Prostate gland (tissue), 2 donors: ENCODE results near the gene SYNE1. TPM values are rescaled to one million over a fixed set of nuclear protein-coding genes. Genes with fewer than 3 reads are reported as not detected.
A peak's percentile ranks its signal among the peaks of the same experiment; 100 is the strongest.

Source experiments
- DNase-seq: peaks from one replicate; pipeline ENCODE4 v3.0.0-alpha.2; 2019; ENCODE audit warnings: low spot score
- H3K27ac ChIP-seq, 2 donors: fragments of 200-600 bp; sonication (generic); 2 replicates each; pipeline ENCODE4 v1.5.1; 2017 to 2019
- H3K27me3 ChIP-seq: fragments of 200-600 bp; sonication (generic); replicated peaks from 2 replicates; pipeline ENCODE4 v1.5.1; 2019; ENCODE audit not compliant: insufficient read depth
- H3K36me3 ChIP-seq, 2 donors: fragments of 200-600 bp; sonication (generic); 1 replicate in 1 of 2; 2 replicates in 1 of 2; pipeline versions ENCODE4 v1.5.1 to v1.8.1; 2017 to 2019
- H3K4me1 ChIP-seq: fragments of 200-600 bp; sonication (generic); replicated peaks from 2 replicates; pipeline ENCODE4 v1.5.1; 2019
- H3K4me3 ChIP-seq, 2 donors: fragments of 200-600 bp; sonication (generic); 2 replicates each; pipeline ENCODE4 v1.5.1; 2017 to 2019
- H3K9me3 ChIP-seq: fragments of 200-600 bp; sonication (generic); 2 replicates; pipeline ENCODE4 v1.5.1; 2017
- CTCF ChIP-seq, 4 experiments: fragments of 200-600 bp in 2 of 4; fragments of 450-650 bp in 2 of 4; sonication (generic) in 2 of 4; IDR thresholded peaks; 1 replicate in 3 of 4; 2 replicates in 1 of 4; pipeline ENCODE4 v1.5.1; 2016 to 2019; ENCODE audit warnings: antibody characterized with exemption in 4 of 4, mild to moderate bottlenecking in 2 of 4, moderate library complexity in 2 of 4
- POLR2A ChIP-seq: fragments of 450-650 bp; IDR thresholded peaks from one replicate; pipeline ENCODE4 v1.6.1; 2016; ENCODE audit warnings: antibody characterized with exemption, mild to moderate bottlenecking
- POLR2AphosphoS5 ChIP-seq: sonication (generic); formaldehyde crosslinking; IDR thresholded peaks from one replicate; pipeline ENCODE4 v1.6.1; 2017; ENCODE audit warnings: antibody characterized with exemption
- whole genome bisulfite sequencing: methylation state at CpG from one replicate; pipeline ENCODE4 v1.1.5; 2018; 5-methylcytosine and 5-hydroxymethylcytosine counted together
- intact Hi-C: fragments of 100-400 bp; cut with DNase I; formaldehyde crosslinking; loops from one replicate; pipeline ENCODE4 v1.14.2; 2022
- total RNA-seq, 2 donors: library from RNA; depleted of rRNA; stranded (reverse); fragments of >200 nt; gene quantifications; one replicate each; pipeline ENCODE4 v1.1.0, GENCODE V29; 2016

SYNE1 gene
- total RNA-seq, 2 donors from 2014 or later, result 36.5 to 154 TPM

GRCh38 chr6:152118678-152119077 lies 518.5 kb downstream of the SYNE1 start:
- Histone ChIP-seq H3K36me3 (no peaks in the 10 kb centered on the region), H3K27me3 (no peaks in the 10 kb centered on the region), H3K4me1 (no peaks in the 10 kb centered on the region), H3K4me3 (no peak overlapping the region), H3K27ac (no peak overlapping the region), H3K9me3 (no peaks in the 10 kb centered on the region)
- WGBS, result 81% methylated on average over 5 of the region's 5 CpGs
- no peak for DNase-seq
- intact Hi-C loops, result no loop called here
- TF ChIP-seq CTCF (IDR thresholded peaks at IDR 0.05) (no peak), POLR2A (no peak), POLR2AphosphoS5 (no peak)

- Histone ChIP-seq H3K27ac (no peak overlapping the region), H3K9me3 (no peaks in the 10 kb centered on the region), H3K4me3 (no peak overlapping the region), H3K36me3 (no peaks in the 10 kb centered on the region), H3K27me3 (no peaks in the 10 kb centered on the region), H3K4me1 (no peaks in the 10 kb centered on the region)
- intact Hi-C loops, result no loop called here
- WGBS, result 84% methylated on average over 3 of the region's 3 CpGs
- DNase-seq, result no peak
- TF ChIP-seq POLR2AphosphoS5 (no peak), POLR2A (no peak), CTCF (IDR thresholded peaks at IDR 0.05) (no peak)
These were observed 518.9 kb downstream of the SYNE1 start for GRCh38 chr6:152118224-152118623.

- Histone ChIP-seq H3K27ac (no peak overlapping the region), H3K9me3 (no peaks in the 10 kb centered on the region), H3K27me3 (no peaks in the 10 kb centered on the region), H3K4me3 (no peak overlapping the region), H3K4me1 (no peaks in the 10 kb centered on the region), H3K36me3 (no peaks in the 10 kb centered on the region)
- WGBS, result 39% methylated on average over 9 of the region's 9 CpGs
- intact Hi-C loops, result no loop called here
- no peak for DNase-seq
- TF ChIP-seq POLR2A, result no peak
- TF ChIP-seq POLR2AphosphoS5, result no peak
- no peak for TF ChIP-seq CTCF (IDR thresholded peaks at IDR 0.05)
These were observed 519.7 kb downstream of the SYNE1 start for GRCh38 chr6:152117156-152118133.

GRCh38 chr6:152112491-152113261 lies 524.5 kb downstream of the SYNE1 start:
- no peaks in the 10 kb centered on the region for H3K4me1 ChIP-seq
- WGBS, result 92% methylated on average over 15 of the region's 15 CpGs
- DNase-seq, result no peak
- intact Hi-C loops, result no loop called here
- H3K4me3 ChIP-seq, result no peak overlapping the region
- no peaks in the 10 kb centered on the region for H3K9me3 ChIP-seq
- no peaks in the 10 kb centered on the region for H3K36me3 ChIP-seq
- no peaks in the 10 kb centered on the region for H3K27me3 ChIP-seq
- TF ChIP-seq POLR2AphosphoS5 (no peak), POLR2A (no peak)
- H3K27ac ChIP-seq, result no peak overlapping the region

GRCh38 chr6:152110886-152111820 lies 526.0 kb downstream of the SYNE1 start:
- Histone ChIP-seq H3K27me3 (no peaks in the 10 kb centered on the region), H3K4me1 (no peaks in the 10 kb centered on the region), H3K27ac (no peak overlapping the region), H3K9me3 (no peaks in the 10 kb centered on the region), H3K36me3 (no peaks in the 10 kb centered on the region), H3K4me3 (no peak overlapping the region)
- DNase-seq, result no peak
- peak; percentile 33 for TF ChIP-seq POLR2AphosphoS5
- no peak for TF ChIP-seq CTCF (IDR thresholded peaks at IDR 0.05)
- no peak for TF ChIP-seq POLR2A
- WGBS, result 24% methylated on average over 20 of the region's 20 CpGs
- intact Hi-C loops, result no loop called here
